ENCODE measurements around the gene FAM149A.

DNA sequence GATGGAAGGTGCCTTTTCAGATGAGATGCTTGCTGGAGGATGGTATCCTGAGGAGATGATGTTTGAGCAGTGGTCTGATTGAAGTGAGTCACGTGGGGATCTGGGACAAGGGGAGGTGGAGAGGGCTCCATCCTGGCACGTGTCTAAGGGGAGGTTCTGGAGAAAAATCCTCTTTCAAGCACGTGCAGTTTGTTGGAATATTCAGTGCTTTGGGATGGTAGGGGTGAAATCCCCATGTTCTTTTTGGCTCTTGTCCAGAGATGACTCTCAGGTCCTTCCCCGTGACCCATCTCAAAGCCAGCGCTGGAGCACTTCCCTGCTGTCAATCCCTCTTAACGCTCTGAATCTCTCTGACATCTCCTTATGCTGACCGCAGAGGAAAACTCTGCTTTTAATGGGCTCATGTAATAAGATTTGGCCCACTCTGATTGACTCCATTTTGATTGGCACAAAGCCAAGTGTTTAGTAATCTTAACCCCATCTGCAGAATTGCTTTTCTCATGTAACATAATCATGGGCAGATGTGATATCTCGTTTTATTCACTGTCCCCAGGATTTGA lies 112.0 kb downstream of the FAM149A start:
- TF ChIP-seq, protein P1, sequence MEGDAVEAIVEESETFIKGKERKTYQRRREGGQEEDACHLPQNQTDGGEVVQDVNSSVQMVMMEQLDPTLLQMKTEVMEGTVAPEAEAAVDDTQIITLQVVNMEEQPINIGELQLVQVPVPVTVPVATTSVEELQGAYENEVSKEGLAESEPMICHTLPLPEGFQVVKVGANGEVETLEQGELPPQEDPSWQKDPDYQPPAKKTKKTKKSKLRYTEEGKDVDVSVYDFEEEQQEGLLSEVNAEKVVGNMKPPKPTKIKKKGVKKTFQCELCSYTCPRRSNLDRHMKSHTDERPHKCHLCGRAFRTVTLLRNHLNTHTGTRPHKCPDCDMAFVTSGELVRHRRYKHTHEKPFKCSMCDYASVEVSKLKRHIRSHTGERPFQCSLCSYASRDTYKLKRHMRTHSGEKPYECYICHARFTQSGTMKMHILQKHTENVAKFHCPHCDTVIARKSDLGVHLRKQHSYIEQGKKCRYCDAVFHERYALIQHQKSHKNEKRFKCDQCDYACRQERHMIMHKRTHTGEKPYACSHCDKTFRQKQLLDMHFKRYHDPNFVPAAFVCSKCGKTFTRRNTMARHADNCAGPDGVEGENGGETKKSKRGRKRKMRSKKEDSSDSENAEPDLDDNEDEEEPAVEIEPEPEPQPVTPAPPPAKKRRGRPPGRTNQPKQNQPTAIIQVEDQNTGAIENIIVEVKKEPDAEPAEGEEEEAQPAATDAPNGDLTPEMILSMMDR (IDR thresholded peaks at IDR 0.05) = no peak
- no peak for TF ChIP-seq POLR2A (IDR thresholded peaks at IDR 0.05)

All from adrenal gland (tissue), 5 donors.